MM.1S (cell line): ENCODE measurements around the gene UBE2R2.

Experiments
- CTCF ChIP-seq: fragments of 300-600 bp; sonication (generic); IDR thresholded peaks from 2 replicates; pipeline ENCODE4 v1.5.1; 2016; ENCODE audit warnings: antibody characterized with exemption, low read length, mixed read lengths
- EZH2phosphoT487 ChIP-seq: fragments of 300-600 bp; sonication (generic); IDR thresholded peaks from 2 replicates; pipeline ENCODE4 v1.6.1; 2018; ENCODE audit warnings: antibody characterized with exemption, low read length

- TF ChIP-seq CTCF: no peak
- no peak for TF ChIP-seq EZH2phosphoT487
These were observed 16.1 kb upstream of the UBE2R2 start for GRCh38 chr9:33800886-33801285.
